H1 (cell line): ENCODE results near the gene SPAST. TPM values are rescaled to one million over a fixed set of nuclear protein-coding genes. Genes with fewer than 3 reads are reported as not detected.

ENCODE experiments used
- CTCF ChIA-PET: fragments of 300-600 bp; sonication (Branson Sonifier 250); formaldehyde crosslinking; loops from one replicate; lab custom pipeline; 2021; ENCODE audit not compliant: partially characterized antibody; lab: Charles Lee
- POLR2A ChIA-PET: fragments of 300-600 bp; sonication (Branson Sonifier 250); formaldehyde crosslinking; loops from one replicate; lab custom pipeline; 2021; ENCODE audit warnings: inconsistent platforms; ENCODE audit not compliant: partially characterized antibody; lab: Charles Lee
- DNase-seq, 2 experiments: peaks; one replicate each; pipeline versions ENCODE4 v3.0.0 to v3.0.0-alpha.2; 2010 to 2022; ENCODE audit warnings: low spot score in 2 of 2, low read depth in 1 of 2, mixed read lengths in 1 of 2
- FAIRE-seq: peaks from 2 replicates; lab custom pipeline; 2011; peaks lifted over from hg19 to GRCh38; lab: Jason Lieb, UNC
- H2AFZ ChIP-seq: 2 replicates; pipeline ENCODE4 v1.8.1; 2012; ENCODE audit warnings: low read length, inconsistent platforms
- H2AK5ac ChIP-seq: 2 replicates; pipeline ENCODE4 v1.6.1; 2013; ENCODE audit warnings: low read depth, low read length
- H2BK120ac ChIP-seq: replicated peaks from 2 replicates; pipeline ENCODE3; 2013; ENCODE audit warnings: low read depth, low read length, inconsistent platforms
- H2BK12ac ChIP-seq: 2 replicates; pipeline ENCODE4 v1.6.1; 2013; ENCODE audit warnings: low read depth, low read length
- H2BK15ac ChIP-seq: 2 replicates; pipeline ENCODE4 v1.6.1; 2013; ENCODE audit warnings: low read length
- H2BK20ac ChIP-seq: 2 replicates; pipeline ENCODE4 v1.6.1; 2013; ENCODE audit warnings: low read length
- H2BK5ac ChIP-seq: 2 replicates; pipeline ENCODE4 v1.6.1; 2013; ENCODE audit warnings: low read depth, low read length
- H3K14ac ChIP-seq: 2 replicates; pipeline ENCODE4 v1.6.1; 2013; ENCODE audit warnings: inconsistent platforms; ENCODE audit not compliant: insufficient read length
- H3K18ac ChIP-seq: 2 replicates; pipeline ENCODE4 v1.6.1; 2013; ENCODE audit warnings: low read length; ENCODE audit errors: extremely low read depth
- H3K23ac ChIP-seq: 2 replicates; pipeline ENCODE4 v1.6.1; 2013; ENCODE audit warnings: inconsistent platforms; ENCODE audit not compliant: insufficient read length
- H3K23me2 ChIP-seq: 2 replicates; pipeline ENCODE4 v1.6.1; 2013; ENCODE audit warnings: low read depth, low read length
- H3K27ac ChIP-seq: 2 replicates; pipeline ENCODE4 v1.6.1; 2011; ENCODE audit warnings: low read depth, low read length, inconsistent platforms
- H3K27me3 ChIP-seq, 4 experiments: replicated peaks in 1 of 4; 1 replicate in 1 of 4; 2 replicates in 3 of 4; pipeline versions ENCODE4 v1.6.1 to v1.8.1; 2011 to 2013; ENCODE audit warnings: low read length in 3 of 4, mild to moderate bottlenecking in 3 of 4, inconsistent platforms in 2 of 4, mixed read lengths in 2 of 4, moderate library complexity in 1 of 4; ENCODE audit not compliant: control insufficient read depth in 3 of 4, insufficient read depth in 3 of 4; ENCODE audit errors: extremely low read depth in 1 of 4
- H3K36me3 ChIP-seq, 4 experiments: 2 replicates each; pipeline versions ENCODE4 v1.6.1 to v1.8.1; 2011 to 2013; ENCODE audit warnings: mild to moderate bottlenecking in 4 of 4, low read length in 3 of 4, moderate library complexity in 2 of 4, control low read depth in 1 of 4, inconsistent platforms in 1 of 4; ENCODE audit not compliant: insufficient read depth in 4 of 4, control insufficient read depth in 2 of 4
- H3K4ac ChIP-seq: replicated peaks from 2 replicates; pipeline ENCODE3; 2013; ENCODE audit warnings: low read length, low read depth, mixed read lengths, inconsistent platforms; ENCODE audit not compliant: insufficient read length
- H3K4me1 ChIP-seq, 4 experiments: replicated peaks in 1 of 4; 1 replicate in 1 of 4; 2 replicates in 3 of 4; pipeline versions ENCODE4 v1.6.1 to v1.8.1; 2011 to 2013; ENCODE audit warnings: low read length in 3 of 4, inconsistent platforms in 2 of 4, mixed read lengths in 1 of 4; ENCODE audit not compliant: insufficient read depth in 4 of 4, control insufficient read depth in 3 of 4
- H3K4me2 ChIP-seq, 2 experiments: 2 replicates each; pipeline versions ENCODE4 v1.6.1 to v1.8.1; 2011 to 2013; ENCODE audit warnings: low read depth in 2 of 2, low read length in 2 of 2, control low read depth in 1 of 2, inconsistent platforms in 1 of 2, mild to moderate bottlenecking in 1 of 2; ENCODE audit not compliant: insufficient read depth in 1 of 2
- H3K4me3 ChIP-seq, 4 experiments: fragments of 200-600, 300-600 bp in 1 of 4; sonication (generic), shearing (Covaris generic), sonication (Bioruptor Twin) in 1 of 4; 2 replicates each; pipeline versions ENCODE4 v1.5.1 to v1.8.1; 2011 to 2016; ENCODE audit warnings: low read length in 4 of 4, low read depth in 3 of 4, control low read depth in 2 of 4, inconsistent platforms in 2 of 4, mild to moderate bottlenecking in 2 of 4, mixed read lengths in 1 of 4, moderate library complexity in 1 of 4; ENCODE audit not compliant: insufficient read depth in 2 of 4; ENCODE audit errors: extremely low read depth in 1 of 4
- H3K56ac ChIP-seq: replicated peaks from 2 replicates; pipeline ENCODE3; 2013; ENCODE audit warnings: low read depth, mild to moderate bottlenecking, mixed read lengths, low read length, inconsistent platforms; ENCODE audit not compliant: insufficient read length
- H3K79me1 ChIP-seq: 2 replicates; pipeline ENCODE4 v1.6.1; 2013; ENCODE audit warnings: low read depth, low read length, control low read depth
- H3K79me2 ChIP-seq, 2 experiments: 2 replicates each; pipeline versions ENCODE4 v1.6.1 to v1.8.1; 2012 to 2013; ENCODE audit warnings: low read length in 2 of 2, mild to moderate bottlenecking in 2 of 2, inconsistent platforms in 1 of 2; ENCODE audit not compliant: insufficient read depth in 2 of 2, control insufficient read depth in 1 of 2
- H3K9ac ChIP-seq, 4 experiments: replicated peaks in 1 of 4; 1 replicate in 1 of 4; 2 replicates in 3 of 4; pipeline versions ENCODE4 v1.6.1 to v1.8.1; 2011 to 2013; ENCODE audit warnings: low read depth in 3 of 4, low read length in 3 of 4, control low read depth in 2 of 4, mild to moderate bottlenecking in 2 of 4, moderate library complexity in 2 of 4, inconsistent platforms in 1 of 4; ENCODE audit errors: extremely low read depth in 1 of 4
- H3K9me3 ChIP-seq, 2 experiments: 2 replicates each; pipeline versions ENCODE4 v1.6.1 to v1.8.1; 2012 to 2013; ENCODE audit warnings: mild to moderate bottlenecking in 2 of 2, moderate library complexity in 2 of 2, control low read depth in 1 of 2, inconsistent platforms in 1 of 2, low read depth in 1 of 2, low read length in 1 of 2, mixed read lengths in 1 of 2; ENCODE audit not compliant: insufficient read depth in 2 of 2
- H4K20me1 ChIP-seq, 2 experiments: replicated peaks in 1 of 2; 2 replicates each; pipeline versions ENCODE3 to v1.8.1; 2011 to 2013; ENCODE audit warnings: inconsistent platforms in 2 of 2, low read length in 2 of 2, mild to moderate bottlenecking in 1 of 2; ENCODE audit not compliant: insufficient read depth in 2 of 2, control insufficient read depth in 1 of 2
- H4K5ac ChIP-seq: 2 replicates; pipeline ENCODE4 v1.6.1; 2013; ENCODE audit warnings: low read length, low read depth, mixed read lengths, inconsistent platforms; ENCODE audit not compliant: insufficient read length
- H4K8ac ChIP-seq: 2 replicates; pipeline ENCODE4 v1.8.0; 2013; ENCODE audit warnings: mild to moderate bottlenecking, moderate library complexity, low read length, inconsistent platforms; ENCODE audit not compliant: insufficient read depth; ENCODE audit errors: extremely low read depth
- H4K91ac ChIP-seq: replicated peaks from 2 replicates; pipeline ENCODE3; 2013; ENCODE audit warnings: low read length, mixed read lengths, inconsistent platforms; ENCODE audit not compliant: insufficient read length
- ASH2L ChIP-seq: fragments of 200-600, 300-600 bp; sonication (generic); IDR thresholded peaks from one replicate; pipeline ENCODE4 v1.7.1; 2017; ENCODE audit warnings: low read length
- BCL11A ChIP-seq, 2 experiments: IDR thresholded peaks; one replicate each; pipeline ENCODE4 v1.6.1; 2011; ENCODE audit warnings: low read depth in 2 of 2, low read length in 2 of 2, mild to moderate bottlenecking in 2 of 2
- CTBP2 ChIP-seq: IDR thresholded peaks from 2 replicates; pipeline ENCODE4 v1.7.0; 2011; ENCODE audit warnings: borderline replicate concordance, mild to moderate bottlenecking, moderate library complexity, mixed read lengths, low read length; ENCODE audit not compliant: insufficient read depth, insufficient read length
- CTCF ChIP-seq, 3 experiments: IDR thresholded peaks; 1 replicate in 2 of 3; 2 replicates in 1 of 3; pipeline versions ENCODE4 v1.5.1 to v1.6.1; 2011; ENCODE audit warnings: low read length in 3 of 3, mild to moderate bottlenecking in 3 of 3, inconsistent platforms in 2 of 3, low read depth in 1 of 3, moderate library complexity in 1 of 3; ENCODE audit not compliant: insufficient read depth in 1 of 3; ENCODE audit errors: control extremely low read depth in 1 of 3
- EZH2 ChIP-seq: fragments of 200-600 bp; sonication (generic); IDR thresholded peaks from 2 replicates; pipeline ENCODE4 v1.7.1; 2012; ENCODE audit warnings: low read depth, mild to moderate bottlenecking, moderate library complexity, low read length, inconsistent platforms; ENCODE audit not compliant: severe bottlenecking
- JUND ChIP-seq: IDR thresholded peaks from 2 replicates; pipeline ENCODE4 v1.6.1; 2011; ENCODE audit warnings: mild to moderate bottlenecking, improper control_type of control experiment, low read length
- KDM1A ChIP-seq: fragments of 200-600, 300-600 bp; sonication (generic); IDR thresholded peaks from 2 replicates; pipeline ENCODE4 v1.7.1; 2016; ENCODE audit warnings: mild to moderate bottlenecking, low read length, borderline replicate concordance
- MAFK ChIP-seq: IDR thresholded peaks from 2 replicates; pipeline ENCODE4 v1.6.1; 2012; ENCODE audit warnings: low read depth, mild to moderate bottlenecking, improper control_type of control experiment, low read length
- NANOG ChIP-seq: IDR thresholded peaks from 2 replicates; pipeline ENCODE4 v1.6.1; 2011; ENCODE audit warnings: low read length, low read depth, mild to moderate bottlenecking, inconsistent platforms; ENCODE audit not compliant: insufficient read depth, poor library complexity, severe bottlenecking
- POLR2AphosphoS5 ChIP-seq: IDR thresholded peaks from 2 replicates; pipeline ENCODE4 v1.6.1; 2011; ENCODE audit warnings: low read depth, low read length
- POU5F1 ChIP-seq: IDR thresholded peaks from 2 replicates; pipeline ENCODE4 v1.6.1; 2011; ENCODE audit warnings: low read depth, mild to moderate bottlenecking, low read length, moderate library complexity
- WGBS, 2 experiments: shearing (Covaris generic) in 1 of 2; methylation state at CpG; one replicate each; pipeline versions ENCODE4 v1.1.6 to v1.1.7; 2013 to 2015; ENCODE audit warnings: low lambda C conversion rate in 2 of 2, mixed read lengths in 2 of 2, inconsistent platforms in 1 of 2, low coverage in 1 of 2, missing lambda C conversion rate in 1 of 2; ENCODE audit not compliant: insufficient replicate concordance in 2 of 2, insufficient coverage in 1 of 2, insufficient read length in 1 of 2; ENCODE audit errors: extremely low coverage in 1 of 2, missing lambda C conversion rate in 1 of 2; 5-methylcytosine and 5-hydroxymethylcytosine counted together
- polyA plus RNA-seq, 7 experiments: library from polyadenylated mRNA; depleted of rRNA in 3 of 7; stranded (reverse) in 5 of 7; unstranded in 2 of 7; fragments of >200 nt in 5 of 7; fragments of 200-250 nt in 2 of 7; gene quantifications; 1 replicate in 5 of 7; 2 replicates in 1 of 7; 4 replicates in 1 of 7; pipeline versions ENCODE4 v1.2.1 to v1.2.3, GENCODE V29; 2011 to 2013; ENCODE audit warnings: missing spikeins in 2 of 7, mixed read lengths in 2 of 7
- total RNA-seq: library from RNA; stranded (reverse); fragmentation: NEBNext Ultra II Directional; extraction: Animal tissue kit (Norgen Biotek cat#: 25700); gene quantifications from 2 replicates; pipeline ENCODE4 v1.2.1, GENCODE V29; 2021

Gene SPAST
- total and polyA plus RNA-seq, 2 of the 8 experiments (the other 6 are each of a cell fraction or from before 2014, with no cell fraction given) = 4.4 to 36.0 TPM

GRCh38 chr2:32159678-32160077 is 96.3 kb downstream of the SPAST start:
- DNase-seq (no peak), FAIRE-seq (no peak)
- H3K27me3 ChIP-seq = no peaks in the 10 kb centered on the region
- no peak overlapping the region for H2BK12ac ChIP-seq
- H3K23me2 ChIP-seq = no peaks in the 10 kb centered on the region
- POLR2A ChIA-PET = interaction anchor here (0.7 kb wide), 1 partner anchor 1546 kb away, joined by 3 read pairs; no protein-coding TSS in a partner anchor
- no peak overlapping the region for H3K9ac ChIP-seq
- WGBS, 2 experiments = 86% methylated on average over 2 of the region's 2 CpGs; no CpG with 5 or more reads in 1 of the 2 experiments
- CTCF ChIA-PET = no interaction called here
- H2BK20ac ChIP-seq = no peak overlapping the region
- H3K56ac ChIP-seq = no peak overlapping the region
- peaks cover 2% of the 10 kb centered on the region; the same call in 1 of the 2 replicates for H3K79me1 ChIP-seq
- H2BK120ac ChIP-seq = no peak overlapping the region
- H3K79me2 ChIP-seq = 0 out of 4 replicates have a peak, but pooled peaks cover 0 to 3% of the 10 kb centered on the region in 2 experiments
- no peak overlapping the region for H3K14ac ChIP-seq
- H4K91ac ChIP-seq = no peak overlapping the region
- no peak overlapping the region for H2AK5ac ChIP-seq
- no peak overlapping the region for H3K23ac ChIP-seq
- no peak overlapping the region for H3K4me2 ChIP-seq
- no peak overlapping the region for H3K27ac ChIP-seq
- H2BK5ac ChIP-seq = no peak overlapping the region
- H2BK15ac ChIP-seq = no peak overlapping the region
- no peaks in the 10 kb centered on the region for H3K4me1 ChIP-seq
- H3K9me3 ChIP-seq = no peaks in the 10 kb centered on the region
- H3K36me3 ChIP-seq = peaks cover 0 to 3% (median 0%) of the 10 kb centered on the region in 4 experiments; a peak in 1 of 8 replicates
- no peak overlapping the region for H4K5ac ChIP-seq
- H3K4me3 ChIP-seq = no peak overlapping the region
- H3K18ac ChIP-seq = no peak overlapping the region
- H3K4ac ChIP-seq = no peak overlapping the region
- peaks cover 0 to 2% of the 10 kb centered on the region in 2 experiments for H4K20me1 ChIP-seq
- H4K8ac ChIP-seq = no peak overlapping the region
- H2AFZ ChIP-seq = no peak overlapping the region
- TF ChIP-seq MAFK = no peak
- no peak for TF ChIP-seq CTBP2
- TF ChIP-seq ASH2L = no peak
- TF ChIP-seq JUND = no peak
- TF ChIP-seq POLR2AphosphoS5 = no peak
- TF ChIP-seq EZH2 = no peak
- TF ChIP-seq NANOG = no peak
- no peak for TF ChIP-seq CTCF (IDR thresholded peaks at IDR 0.05; ENCODE audit: control extremely low read depth in 1 of 3, insufficient read depth in 1 of 3, low read depth in 1 of 3, low read length in 3 of 3)
- no peak for TF ChIP-seq KDM1A
- no peak for TF ChIP-seq BCL11A (IDR thresholded peaks at IDR 0.05; ENCODE audit: low read depth in 2 of 2, low read length in 2 of 2)
- TF ChIP-seq POU5F1 = no peak
